Stromal cell of bone marrow (primary cell): ENCODE data around the gene IKZF3.
"Not testable (repeated sequence)": the region's sequence is repeated elsewhere in the genome, so short reads cannot be mapped to it uniquely, and the experiment has no call there.

Experiments used
- DNase-seq: peaks from one replicate; pipeline ENCODE4 v3.0.0-alpha.2; 2012; ENCODE audit warnings: low read depth

Gene IKZF3

GRCh38 chr17:39855911-39856649, 8.0 kb downstream of the IKZF3 start:
- DNase-seq = not testable (repeated sequence)

- no peak for DNase-seq
These were observed 9.2 kb downstream of the IKZF3 start for GRCh38 chr17:39854909-39855308.

- DNase-seq = no peak
These were observed 11.9 kb downstream of the IKZF3 start for GRCh38 chr17:39852239-39852638.

- DNase-seq = not testable (repeated sequence)
These were observed 13.9 kb downstream of the IKZF3 start for GRCh38 chr17:39850186-39850585.

- DNase-seq = no peak
These were observed 15.5 kb downstream of the IKZF3 start for GRCh38 chr17:39848600-39848999.

- no peak for DNase-seq
These were observed 17.9 kb downstream of the IKZF3 start for GRCh38 chr17:39846205-39846604.

GRCh38 chr17:39845052-39845846, 18.9 kb downstream of the IKZF3 start:
- no peak for DNase-seq

- no peak for DNase-seq
These were observed 22.9 kb downstream of the IKZF3 start for GRCh38 chr17:39841134-39841683.

- no peak for DNase-seq
These were observed 25.3 kb downstream of the IKZF3 start for GRCh38 chr17:39838784-39839183.

- DNase-seq = no peak
These were observed 26.1 kb downstream of the IKZF3 start for GRCh38 chr17:39838057-39838456.

GRCh38 chr17:39836117-39836516, 28.0 kb downstream of the IKZF3 start:
- DNase-seq = no peak

- no peak for DNase-seq
These were observed 28.9 kb downstream of the IKZF3 start for GRCh38 chr17:39835038-39835786.

GRCh38 chr17:39834017-39834416, 30.1 kb downstream of the IKZF3 start:
- no peak for DNase-seq

GRCh38 chr17:39831588-39831987, 32.5 kb downstream of the IKZF3 start:
- no peak for DNase-seq

GRCh38 chr17:39828443-39828842, 35.7 kb downstream of the IKZF3 start:
- no peak for DNase-seq

GRCh38 chr17:39826334-39826733, 37.8 kb downstream of the IKZF3 start:
- DNase-seq = no peak

- DNase-seq = no peak
These were observed 40.6 kb downstream of the IKZF3 start for GRCh38 chr17:39823407-39824054.

GRCh38 chr17:39822051-39822451, 42.1 kb downstream of the IKZF3 start:
- DNase-seq = no peak

- no peak for DNase-seq
These were observed 43.1 kb downstream of the IKZF3 start for GRCh38 chr17:39820987-39821386.

GRCh38 chr17:39820541-39820940, 43.6 kb downstream of the IKZF3 start:
- DNase-seq = no peak

- no peak for DNase-seq
These were observed 45.6 kb downstream of the IKZF3 start for GRCh38 chr17:39818358-39819000.
